GM23338 (cell line): Measurements from ENCODE around the gene USP24.

Experiments
- ETS1 ChIP-seq: IDR thresholded peaks from 2 replicates; pipeline ENCODE4 v1.6.1; 2016; ENCODE audit warnings: antibody characterized with exemption
- EZH2 ChIP-seq: fragments of 200-600 bp; sonication (generic); IDR thresholded peaks from one replicate; pipeline ENCODE4 v1.8.0; 2017; ENCODE audit warnings: antibody characterized with exemption, mild to moderate bottlenecking, low read depth; ENCODE audit not compliant: unreplicated experiment
- EZH2phosphoT487 ChIP-seq: fragments of 200-600 bp; sonication (generic); IDR thresholded peaks from one replicate; pipeline ENCODE4 v1.8.1; 2018; ENCODE audit warnings: antibody characterized with exemption; ENCODE audit not compliant: unreplicated experiment
- JUNB ChIP-seq: IDR thresholded peaks from one replicate; pipeline ENCODE4 v1.6.1; 2016; ENCODE audit warnings: antibody characterized with exemption; ENCODE audit not compliant: unreplicated experiment
- POLR2AphosphoS5 ChIP-seq: IDR thresholded peaks from 2 replicates; pipeline ENCODE4 v1.6.1; 2016; ENCODE audit warnings: antibody characterized with exemption, low read depth
- REST ChIP-seq: IDR thresholded peaks from one replicate; pipeline ENCODE4 v1.6.1; 2018; ENCODE audit warnings: antibody characterized with exemption; ENCODE audit not compliant: unreplicated experiment
- STAT1 ChIP-seq: IDR thresholded peaks from one replicate; pipeline ENCODE4 v1.6.1; 2016; ENCODE audit warnings: antibody characterized with exemption; ENCODE audit not compliant: unreplicated experiment
- ZNF331 ChIP-seq: fragments of 250-450 bp; sonication (Bioruptor Pico); IDR thresholded peaks from 2 replicates; pipeline ENCODE4 v1.5.0; 2020; ENCODE audit warnings: low read depth, mild to moderate bottlenecking, moderate library complexity
- TF ChIP-seq, protein P1 (sequence below), 2 experiments: fragments of 200-600 bp in 1 of 2; sonication (generic) in 1 of 2; conservative IDR thresholded peaks; 2 replicates each; pipeline versions ENCODE4 v1.5.1 to v1.6.1; 2016 to 2017; ENCODE audit warnings: antibody characterized with exemption in 2 of 2, low read depth in 2 of 2, mild to moderate bottlenecking in 2 of 2, moderate library complexity in 1 of 2

DNA sequence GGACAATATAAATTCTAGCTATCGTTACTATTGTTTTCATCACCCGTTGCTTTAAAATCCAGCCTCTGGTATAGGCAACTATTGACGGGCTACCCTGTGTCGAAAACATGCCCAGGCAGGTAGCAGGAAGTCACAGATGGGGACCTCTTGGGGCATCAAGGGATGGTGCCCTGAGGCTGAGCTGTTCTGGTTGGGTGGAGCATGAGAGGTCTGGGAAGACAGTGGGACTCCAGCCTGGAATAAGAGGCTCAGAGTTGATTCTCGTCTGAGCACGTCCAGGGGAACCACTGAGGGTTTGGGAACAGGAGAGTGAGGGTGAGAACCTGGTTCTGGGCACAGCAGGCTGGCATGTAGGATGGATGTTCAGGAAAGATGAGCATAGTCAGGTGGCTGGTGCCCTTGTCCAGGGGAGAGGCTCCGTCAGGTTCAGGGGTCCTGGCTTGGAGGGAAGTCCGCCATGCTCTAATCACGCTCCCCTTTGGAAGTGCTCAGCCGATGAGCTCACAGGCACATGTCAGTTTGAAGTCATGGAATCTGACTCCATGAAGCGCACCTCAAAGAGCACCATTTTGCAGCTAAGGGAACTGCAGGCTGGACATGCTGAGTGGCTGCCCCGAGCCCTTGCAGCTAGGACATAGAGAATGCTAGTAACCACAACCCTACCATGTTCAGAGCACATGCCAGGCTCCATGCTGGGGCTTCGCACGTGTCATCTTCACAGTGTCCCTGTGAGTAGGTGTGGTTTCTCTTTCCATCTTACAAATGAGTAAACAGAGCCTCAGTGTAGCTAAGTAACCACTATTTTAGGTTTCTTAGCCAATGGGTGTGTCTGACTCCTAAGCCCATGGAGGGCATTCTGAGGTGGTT, 154.8 kb downstream of the USP24 start:
- TF ChIP-seq, protein P1, sequence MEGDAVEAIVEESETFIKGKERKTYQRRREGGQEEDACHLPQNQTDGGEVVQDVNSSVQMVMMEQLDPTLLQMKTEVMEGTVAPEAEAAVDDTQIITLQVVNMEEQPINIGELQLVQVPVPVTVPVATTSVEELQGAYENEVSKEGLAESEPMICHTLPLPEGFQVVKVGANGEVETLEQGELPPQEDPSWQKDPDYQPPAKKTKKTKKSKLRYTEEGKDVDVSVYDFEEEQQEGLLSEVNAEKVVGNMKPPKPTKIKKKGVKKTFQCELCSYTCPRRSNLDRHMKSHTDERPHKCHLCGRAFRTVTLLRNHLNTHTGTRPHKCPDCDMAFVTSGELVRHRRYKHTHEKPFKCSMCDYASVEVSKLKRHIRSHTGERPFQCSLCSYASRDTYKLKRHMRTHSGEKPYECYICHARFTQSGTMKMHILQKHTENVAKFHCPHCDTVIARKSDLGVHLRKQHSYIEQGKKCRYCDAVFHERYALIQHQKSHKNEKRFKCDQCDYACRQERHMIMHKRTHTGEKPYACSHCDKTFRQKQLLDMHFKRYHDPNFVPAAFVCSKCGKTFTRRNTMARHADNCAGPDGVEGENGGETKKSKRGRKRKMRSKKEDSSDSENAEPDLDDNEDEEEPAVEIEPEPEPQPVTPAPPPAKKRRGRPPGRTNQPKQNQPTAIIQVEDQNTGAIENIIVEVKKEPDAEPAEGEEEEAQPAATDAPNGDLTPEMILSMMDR (conservative IDR thresholded peaks at IDR 0.05; ENCODE audit: low read depth in 2 of 2), result no peak
- TF ChIP-seq POLR2AphosphoS5 (no peak), REST (no peak), ZNF331 (CRISPR knock-in tag) (no peak), EZH2 (no peak), STAT1 (no peak), EZH2phosphoT487 (no peak), JUNB (no peak), ETS1 (no peak)
